H1 (cell line): Measurements from ENCODE around the gene CCDC8. TPM values are rescaled to one million over a fixed set of nuclear protein-coding genes. Genes with fewer than 3 reads are reported as not detected.

ENCODE experiments used
- CEBPB ChIP-seq: IDR thresholded peaks from 2 replicates; pipeline ENCODE4 v1.6.1; 2012; ENCODE audit warnings: low read depth, low read length
- CHD2 ChIP-seq: IDR thresholded peaks from 2 replicates; pipeline ENCODE4 v1.6.1; 2012; ENCODE audit warnings: low read length, improper control_type of control experiment
- CREB1 ChIP-seq: IDR thresholded peaks from 2 replicates; pipeline ENCODE4 v1.6.1; 2012; ENCODE audit warnings: inconsistent platforms
- EGR1 ChIP-seq: IDR thresholded peaks from 2 replicates; pipeline ENCODE4 v1.6.1; 2011; ENCODE audit warnings: low read depth, low read length, borderline replicate concordance
- FOSL1 ChIP-seq: IDR thresholded peaks from 2 replicates; pipeline ENCODE4 v1.6.1; 2011; ENCODE audit warnings: mild to moderate bottlenecking, low read depth, low read length, moderate library complexity; ENCODE audit not compliant: insufficient read depth
- SIN3A ChIP-seq, 2 experiments: IDR thresholded peaks in 1 of 2; conservative IDR thresholded peaks in 1 of 2; 2 replicates each; pipeline ENCODE4 v1.6.1; 2011 to 2012; ENCODE audit warnings: low read length in 2 of 2, improper control_type of control experiment in 1 of 2, low read depth in 1 of 2, mild to moderate bottlenecking in 1 of 2
- YY1 ChIP-seq: IDR thresholded peaks from 2 replicates; pipeline ENCODE4 v1.6.1; 2011; ENCODE audit warnings: low read depth, mild to moderate bottlenecking, low read length
- polyA plus RNA-seq, 7 experiments: library from polyadenylated mRNA; depleted of rRNA in 3 of 7; stranded (reverse) in 5 of 7; unstranded in 2 of 7; fragments of >200 nt in 5 of 7; fragments of 200-250 nt in 2 of 7; gene quantifications; 1 replicate in 5 of 7; 2 replicates in 1 of 7; 4 replicates in 1 of 7; pipeline versions ENCODE4 v1.2.1 to v1.2.3, GENCODE V29; 2011 to 2013; ENCODE audit warnings: missing spikeins in 2 of 7, mixed read lengths in 2 of 7
- total RNA-seq: library from RNA; stranded (reverse); fragmentation: NEBNext Ultra II Directional; extraction: Animal tissue kit (Norgen Biotek cat#: 25700); gene quantifications from 2 replicates; pipeline ENCODE4 v1.2.1, GENCODE V29; 2021
- TF ChIP-seq, protein P1 (sequence below): fragments of 300-600 bp; sonication (generic); IDR thresholded peaks from 2 replicates; pipeline ENCODE4 v1.7.1; 2012; ENCODE audit warnings: low read length, moderate library complexity, mild to moderate bottlenecking, inconsistent platforms; ENCODE audit not compliant: insufficient replicate concordance
- TF ChIP-seq, protein P2 (sequence below): IDR thresholded peaks from 2 replicates; pipeline ENCODE4 v1.6.1; 2011; ENCODE audit warnings: low read length, improper control_type of control experiment

Gene CCDC8
- total and polyA plus RNA-seq, 2 of the 8 experiments (the other 6 are each of a cell fraction or from before 2014, with no cell fraction given), result 4.9 to 13.6 TPM

DNA sequence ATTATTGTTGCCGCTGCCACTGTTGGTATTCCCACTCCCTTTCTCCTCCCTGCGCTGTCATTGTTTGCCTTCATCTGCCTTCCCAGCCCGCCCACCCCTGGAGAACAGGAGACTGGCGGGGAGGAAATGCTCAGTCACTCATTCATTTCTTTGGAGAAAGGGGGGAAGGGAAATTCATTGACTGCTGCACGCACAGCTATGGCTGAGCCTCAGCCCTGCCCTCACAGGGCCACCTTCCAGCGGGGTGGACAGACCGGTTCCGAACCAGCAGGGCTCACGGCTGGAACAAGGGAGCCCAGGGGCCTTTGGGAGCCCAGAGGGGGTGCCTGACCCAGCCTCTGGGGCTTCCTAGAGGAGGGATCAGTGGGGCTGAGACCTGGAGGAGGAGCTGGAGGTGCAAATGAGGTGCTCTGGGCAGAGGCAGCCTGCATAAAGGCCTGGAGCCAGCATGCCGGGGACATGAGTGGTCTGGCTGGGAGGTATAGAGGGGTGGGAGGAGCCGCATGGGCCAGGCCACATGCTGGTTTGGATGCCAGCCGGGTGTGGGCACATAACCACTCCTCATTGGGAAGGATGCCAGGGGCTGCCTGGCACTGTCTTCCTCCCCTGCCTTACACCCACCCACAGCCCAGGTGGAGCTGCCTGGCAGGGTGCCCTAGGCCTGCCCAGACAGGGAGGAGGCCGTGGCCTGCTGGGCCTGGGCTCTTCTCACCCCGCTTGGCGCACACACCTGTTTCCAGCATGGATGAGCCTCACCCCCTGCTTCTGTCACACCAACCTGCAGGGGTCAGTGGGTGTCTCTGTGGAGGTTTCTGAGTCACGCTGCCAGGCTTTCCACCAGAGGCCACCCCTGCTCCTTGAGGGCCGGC is 39.6 kb downstream of the CCDC8 start (continued):
- TF ChIP-seq, protein P1, sequence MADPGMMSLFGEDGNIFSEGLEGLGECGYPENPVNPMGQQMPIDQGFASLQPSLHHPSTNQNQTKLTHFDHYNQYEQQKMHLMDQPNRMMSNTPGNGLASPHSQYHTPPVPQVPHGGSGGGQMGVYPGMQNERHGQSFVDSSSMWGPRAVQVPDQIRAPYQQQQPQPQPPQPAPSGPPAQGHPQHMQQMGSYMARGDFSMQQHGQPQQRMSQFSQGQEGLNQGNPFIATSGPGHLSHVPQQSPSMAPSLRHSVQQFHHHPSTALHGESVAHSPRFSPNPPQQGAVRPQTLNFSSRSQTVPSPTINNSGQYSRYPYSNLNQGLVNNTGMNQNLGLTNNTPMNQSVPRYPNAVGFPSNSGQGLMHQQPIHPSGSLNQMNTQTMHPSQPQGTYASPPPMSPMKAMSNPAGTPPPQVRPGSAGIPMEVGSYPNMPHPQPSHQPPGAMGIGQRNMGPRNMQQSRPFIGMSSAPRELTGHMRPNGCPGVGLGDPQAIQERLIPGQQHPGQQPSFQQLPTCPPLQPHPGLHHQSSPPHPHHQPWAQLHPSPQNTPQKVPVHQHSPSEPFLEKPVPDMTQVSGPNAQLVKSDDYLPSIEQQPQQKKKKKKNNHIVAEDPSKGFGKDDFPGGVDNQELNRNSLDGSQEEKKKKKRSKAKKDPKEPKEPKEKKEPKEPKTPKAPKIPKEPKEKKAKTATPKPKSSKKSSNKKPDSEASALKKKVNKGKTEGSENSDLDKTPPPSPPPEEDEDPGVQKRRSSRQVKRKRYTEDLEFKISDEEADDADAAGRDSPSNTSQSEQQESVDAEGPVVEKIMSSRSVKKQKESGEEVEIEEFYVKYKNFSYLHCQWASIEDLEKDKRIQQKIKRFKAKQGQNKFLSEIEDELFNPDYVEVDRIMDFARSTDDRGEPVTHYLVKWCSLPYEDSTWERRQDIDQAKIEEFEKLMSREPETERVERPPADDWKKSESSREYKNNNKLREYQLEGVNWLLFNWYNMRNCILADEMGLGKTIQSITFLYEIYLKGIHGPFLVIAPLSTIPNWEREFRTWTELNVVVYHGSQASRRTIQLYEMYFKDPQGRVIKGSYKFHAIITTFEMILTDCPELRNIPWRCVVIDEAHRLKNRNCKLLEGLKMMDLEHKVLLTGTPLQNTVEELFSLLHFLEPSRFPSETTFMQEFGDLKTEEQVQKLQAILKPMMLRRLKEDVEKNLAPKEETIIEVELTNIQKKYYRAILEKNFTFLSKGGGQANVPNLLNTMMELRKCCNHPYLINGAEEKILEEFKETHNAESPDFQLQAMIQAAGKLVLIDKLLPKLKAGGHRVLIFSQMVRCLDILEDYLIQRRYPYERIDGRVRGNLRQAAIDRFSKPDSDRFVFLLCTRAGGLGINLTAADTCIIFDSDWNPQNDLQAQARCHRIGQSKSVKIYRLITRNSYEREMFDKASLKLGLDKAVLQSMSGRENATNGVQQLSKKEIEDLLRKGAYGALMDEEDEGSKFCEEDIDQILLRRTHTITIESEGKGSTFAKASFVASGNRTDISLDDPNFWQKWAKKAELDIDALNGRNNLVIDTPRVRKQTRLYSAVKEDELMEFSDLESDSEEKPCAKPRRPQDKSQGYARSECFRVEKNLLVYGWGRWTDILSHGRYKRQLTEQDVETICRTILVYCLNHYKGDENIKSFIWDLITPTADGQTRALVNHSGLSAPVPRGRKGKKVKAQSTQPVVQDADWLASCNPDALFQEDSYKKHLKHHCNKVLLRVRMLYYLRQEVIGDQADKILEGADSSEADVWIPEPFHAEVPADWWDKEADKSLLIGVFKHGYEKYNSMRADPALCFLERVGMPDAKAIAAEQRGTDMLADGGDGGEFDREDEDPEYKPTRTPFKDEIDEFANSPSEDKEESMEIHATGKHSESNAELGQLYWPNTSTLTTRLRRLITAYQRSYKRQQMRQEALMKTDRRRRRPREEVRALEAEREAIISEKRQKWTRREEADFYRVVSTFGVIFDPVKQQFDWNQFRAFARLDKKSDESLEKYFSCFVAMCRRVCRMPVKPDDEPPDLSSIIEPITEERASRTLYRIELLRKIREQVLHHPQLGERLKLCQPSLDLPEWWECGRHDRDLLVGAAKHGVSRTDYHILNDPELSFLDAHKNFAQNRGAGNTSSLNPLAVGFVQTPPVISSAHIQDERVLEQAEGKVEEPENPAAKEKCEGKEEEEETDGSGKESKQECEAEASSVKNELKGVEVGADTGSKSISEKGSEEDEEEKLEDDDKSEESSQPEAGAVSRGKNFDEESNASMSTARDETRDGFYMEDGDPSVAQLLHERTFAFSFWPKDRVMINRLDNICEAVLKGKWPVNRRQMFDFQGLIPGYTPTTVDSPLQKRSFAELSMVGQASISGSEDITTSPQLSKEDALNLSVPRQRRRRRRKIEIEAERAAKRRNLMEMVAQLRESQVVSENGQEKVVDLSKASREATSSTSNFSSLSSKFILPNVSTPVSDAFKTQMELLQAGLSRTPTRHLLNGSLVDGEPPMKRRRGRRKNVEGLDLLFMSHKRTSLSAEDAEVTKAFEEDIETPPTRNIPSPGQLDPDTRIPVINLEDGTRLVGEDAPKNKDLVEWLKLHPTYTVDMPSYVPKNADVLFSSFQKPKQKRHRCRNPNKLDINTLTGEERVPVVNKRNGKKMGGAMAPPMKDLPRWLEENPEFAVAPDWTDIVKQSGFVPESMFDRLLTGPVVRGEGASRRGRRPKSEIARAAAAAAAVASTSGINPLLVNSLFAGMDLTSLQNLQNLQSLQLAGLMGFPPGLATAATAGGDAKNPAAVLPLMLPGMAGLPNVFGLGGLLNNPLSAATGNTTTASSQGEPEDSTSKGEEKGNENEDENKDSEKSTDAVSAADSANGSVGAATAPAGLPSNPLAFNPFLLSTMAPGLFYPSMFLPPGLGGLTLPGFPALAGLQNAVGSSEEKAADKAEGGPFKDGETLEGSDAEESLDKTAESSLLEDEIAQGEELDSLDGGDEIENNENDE, result no peak
- no peak for TF ChIP-seq SIN3A (conservative IDR thresholded peaks at IDR 0.05 in 1 of 2, IDR thresholded peaks at IDR 0.05 in 1 of 2; ENCODE audit: low read depth in 1 of 2, low read length in 2 of 2)
- no peak for TF ChIP-seq CEBPB
- TF ChIP-seq YY1, result no peak
- TF ChIP-seq CHD2, result no peak
- TF ChIP-seq FOSL1, result no peak
- TF ChIP-seq CREB1, result no peak
- no peak for TF ChIP-seq EGR1
- TF ChIP-seq, protein P2, sequence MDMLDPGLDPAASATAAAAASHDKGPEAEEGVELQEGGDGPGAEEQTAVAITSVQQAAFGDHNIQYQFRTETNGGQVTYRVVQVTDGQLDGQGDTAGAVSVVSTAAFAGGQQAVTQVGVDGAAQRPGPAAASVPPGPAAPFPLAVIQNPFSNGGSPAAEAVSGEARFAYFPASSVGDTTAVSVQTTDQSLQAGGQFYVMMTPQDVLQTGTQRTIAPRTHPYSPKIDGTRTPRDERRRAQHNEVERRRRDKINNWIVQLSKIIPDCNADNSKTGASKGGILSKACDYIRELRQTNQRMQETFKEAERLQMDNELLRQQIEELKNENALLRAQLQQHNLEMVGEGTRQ, result no peak
